G401 (cell line): ENCODE data around the gene ANAPC15. TPM values are rescaled to one million over a fixed set of nuclear protein-coding genes. Genes with fewer than 3 reads are reported as not detected.

Experiments used
- DNase-seq: peaks from one replicate; pipeline ENCODE4 v3.0.0-alpha.2; 2015; ENCODE audit warnings: low spot score
- in situ Hi-C: cut with HindIII; loops from 2 replicates; pipeline ENCODE4 v1.10.0; 2016; ENCODE audit warnings: low sequenced_read_pairs, mixed read lengths
- total RNA-seq: library from RNA; depleted of rRNA; stranded (reverse); fragments of >200 nt; shearing (Covaris generic); gene quantifications from 2 replicates; pipeline ENCODE4 v1.2.3, GENCODE V29; 2014

Gene ANAPC15
- total RNA-seq, 1 experiment from 2014 or later = 28.7 TPM

DNA sequence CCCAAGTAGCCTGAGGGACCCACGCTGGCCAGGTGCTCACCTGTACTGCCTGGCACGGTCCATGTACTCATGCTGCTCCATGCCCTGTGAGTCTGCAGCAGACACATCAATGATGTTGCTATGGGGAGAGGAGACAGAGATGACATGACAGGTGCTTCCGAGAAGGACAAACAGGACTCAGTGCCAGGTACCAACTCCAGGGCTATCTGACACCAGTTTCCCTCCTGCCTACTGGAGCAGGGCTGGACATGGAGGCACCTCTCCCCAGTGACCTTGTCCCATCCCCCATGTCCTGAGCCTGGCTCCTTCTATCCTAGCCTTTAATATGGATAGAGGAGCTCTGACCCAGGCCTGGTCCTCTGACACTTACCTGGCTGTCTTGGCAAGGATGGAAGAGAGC lies 13.8 kb downstream of the ANAPC15 start:
- no peak for DNase-seq
- in situ Hi-C loops = no loop called here

DNA sequence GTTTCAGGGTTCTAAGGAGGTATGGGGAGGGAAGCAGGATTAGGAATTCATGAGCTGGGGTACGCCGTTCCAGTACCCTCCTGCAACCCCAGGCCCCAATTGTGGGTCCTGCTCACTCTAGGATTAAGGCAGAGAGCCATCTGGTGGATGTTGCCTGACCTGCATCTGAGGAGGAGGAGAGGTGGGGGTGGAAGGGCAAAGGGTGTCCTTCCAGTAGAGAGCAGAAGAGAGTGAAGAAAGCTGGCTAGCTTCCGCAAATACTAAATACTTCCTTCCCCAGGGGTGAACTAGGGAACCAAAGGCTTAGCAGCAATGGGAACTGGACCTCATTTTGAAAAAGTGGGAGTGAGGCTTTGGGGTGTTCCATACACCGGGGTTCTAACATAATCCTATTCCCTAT lies 21.2 kb downstream of the ANAPC15 start:
- in situ Hi-C loops = no loop called here
- DNase-seq = peak; percentile 63

DNA sequence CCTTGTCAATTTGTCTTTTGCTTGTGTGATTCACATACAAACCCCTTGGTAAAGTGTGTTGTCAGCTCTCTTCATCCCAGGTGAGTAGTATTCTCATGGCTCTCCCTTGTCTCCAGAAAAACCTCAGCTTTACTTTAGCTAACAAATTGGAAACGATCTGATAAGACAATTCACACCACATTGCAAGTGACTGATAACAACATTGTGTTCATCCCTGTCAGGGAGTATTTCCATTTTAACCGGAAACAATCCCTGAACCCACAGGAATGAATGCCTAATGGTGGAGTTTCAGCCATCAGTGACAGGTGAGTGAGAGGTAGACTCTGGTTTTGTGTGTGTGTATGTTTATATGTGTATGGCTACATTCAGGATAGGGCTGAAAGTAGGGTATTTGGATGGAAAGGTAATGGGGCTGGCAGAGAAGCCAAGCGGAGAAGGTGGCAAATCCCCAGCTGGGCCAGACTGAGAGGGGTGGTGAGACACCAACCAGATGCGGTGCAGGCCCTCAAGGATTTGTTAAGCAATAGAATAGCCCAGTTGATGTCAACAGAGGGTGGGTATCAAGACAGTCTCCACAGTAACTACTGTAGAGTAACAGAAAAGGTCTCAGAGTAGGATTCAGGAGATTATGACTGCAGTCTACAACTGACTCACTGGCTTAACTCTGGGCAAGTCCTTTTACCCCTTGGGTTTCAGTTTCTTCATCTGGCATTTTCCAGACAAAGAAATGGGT lies 24.3 kb downstream of the ANAPC15 start:
- in situ Hi-C loops = no loop called here
- DNase-seq = no peak

DNA sequence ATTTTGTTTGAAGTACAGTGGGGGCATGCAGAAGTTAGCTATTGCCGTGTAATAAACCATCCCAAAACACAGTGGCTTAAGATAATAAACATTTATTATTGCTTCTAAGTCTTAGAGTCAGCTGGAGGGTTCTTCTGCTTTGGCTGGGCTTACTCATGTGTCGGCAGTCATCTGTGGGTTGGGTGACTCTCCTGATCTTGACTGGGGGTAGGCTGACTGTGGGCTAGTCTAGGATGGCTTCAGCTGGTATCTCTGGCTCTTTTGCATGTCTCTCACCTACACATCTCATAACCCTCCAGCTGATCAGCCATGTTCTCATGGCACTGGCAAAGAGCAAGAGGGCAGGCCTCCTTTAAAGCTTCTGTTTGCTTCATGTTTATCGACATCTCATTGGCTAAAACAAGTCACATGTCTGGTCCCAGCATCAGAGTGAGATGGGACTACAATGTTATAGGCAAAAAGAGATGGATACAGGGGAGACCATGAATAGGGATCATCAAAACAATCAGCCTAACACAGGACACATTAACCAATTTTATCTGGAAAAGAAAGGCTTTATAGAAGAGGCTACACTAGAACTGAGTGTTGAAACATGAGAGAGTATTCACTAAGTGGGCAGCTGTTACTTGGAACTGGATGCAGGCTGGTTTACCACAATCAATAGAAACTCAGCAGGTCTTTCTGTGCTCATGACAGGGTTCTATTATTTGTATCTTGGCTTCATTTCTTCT lies 26.7 kb downstream of the ANAPC15 start:
- DNase-seq = peak; percentile 33
- in situ Hi-C loops = no loop called here

DNA sequence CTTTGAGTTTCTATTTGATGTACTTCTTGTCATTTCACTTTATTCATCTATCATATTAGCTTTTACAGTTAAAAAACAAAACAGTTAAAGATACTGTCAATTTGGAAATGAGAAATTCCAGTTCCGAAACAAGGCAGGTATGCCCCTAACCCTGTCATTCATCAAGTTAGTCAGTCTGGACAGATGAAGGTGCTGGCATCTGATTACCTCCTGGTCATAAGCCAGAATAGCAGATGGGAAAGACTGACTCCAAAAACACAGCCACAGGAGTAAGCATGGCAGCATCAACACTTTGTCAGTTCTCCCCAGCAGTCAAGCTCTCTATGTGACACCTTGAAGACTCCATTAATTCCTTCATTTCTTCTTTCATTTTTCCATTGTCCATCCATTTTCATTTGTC lies 27.5 kb downstream of the ANAPC15 start:
- in situ Hi-C loops = no loop called here
- DNase-seq = peak; percentile 96

DNA sequence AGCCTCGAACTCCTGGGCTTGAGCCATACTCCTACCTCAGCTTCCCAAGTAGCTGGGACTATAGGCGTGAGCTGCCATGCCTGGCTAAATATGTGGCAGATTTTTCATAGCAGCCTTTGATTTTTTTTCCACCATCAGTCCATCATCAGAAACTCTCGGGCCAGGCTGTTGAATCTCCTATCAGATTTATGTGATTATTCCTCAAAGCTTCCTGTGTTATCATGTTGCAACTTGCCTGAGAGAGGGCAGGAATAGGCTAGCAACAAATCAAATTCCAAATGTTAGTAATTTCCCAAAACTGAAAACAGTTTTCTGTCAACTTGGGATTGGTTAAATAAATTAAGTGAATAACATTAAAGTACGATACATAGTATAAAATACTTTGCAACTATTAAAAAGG lies 28.4 kb downstream of the ANAPC15 start:
- in situ Hi-C loops = no loop called here
- no peak for DNase-seq

DNA sequence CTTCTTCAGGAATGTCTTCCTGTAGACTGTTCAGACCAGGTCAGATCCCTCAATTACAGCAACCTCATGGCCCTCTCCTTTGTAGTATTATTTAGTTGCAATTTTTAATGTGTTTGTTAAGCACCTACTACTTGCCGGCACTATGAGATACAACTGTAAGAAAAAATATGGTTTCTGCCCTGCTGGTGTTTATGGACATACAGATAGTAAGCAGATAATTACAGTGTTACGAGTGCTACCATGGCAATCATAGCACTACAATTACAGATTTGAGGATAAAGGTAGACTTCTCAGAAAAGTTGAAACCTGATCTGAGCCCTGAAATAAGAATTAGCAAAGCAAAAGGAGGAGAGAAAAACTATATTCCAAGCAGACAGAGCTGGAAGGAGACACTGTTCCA lies 29.1 kb downstream of the ANAPC15 start:
- DNase-seq = no peak
- in situ Hi-C loops = no loop called here

DNA sequence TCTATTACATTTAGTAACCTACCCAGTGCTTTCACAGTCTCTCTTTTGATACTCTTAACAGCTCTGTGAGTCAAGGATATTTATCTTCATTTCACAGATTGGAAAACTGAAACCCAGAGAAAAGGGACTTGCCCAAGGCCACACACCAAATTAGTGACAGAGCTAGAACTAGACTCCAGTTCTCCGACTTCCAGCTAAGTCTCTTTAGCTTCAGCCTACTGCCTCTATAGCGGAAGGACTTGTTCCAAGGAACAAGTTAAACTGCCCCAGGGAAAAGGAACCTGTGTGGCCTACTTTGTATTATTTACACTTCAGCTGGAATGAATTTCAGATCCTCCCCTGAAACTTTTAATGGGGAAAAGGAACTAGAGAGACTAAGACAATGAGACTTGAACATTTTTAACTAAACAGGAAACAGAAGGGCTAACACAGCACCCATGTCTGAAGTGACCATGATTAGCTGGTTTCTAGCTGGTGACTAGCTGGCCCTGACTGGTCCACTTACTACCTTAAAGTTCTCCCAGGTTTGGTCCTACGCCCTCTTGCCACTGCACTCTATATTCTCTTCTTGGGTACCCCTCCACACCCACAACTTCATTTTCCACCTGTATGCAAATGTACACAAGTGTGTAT lies 30.6 kb downstream of the ANAPC15 start:
- DNase-seq = no peak
- in situ Hi-C loops = no loop called here

DNA sequence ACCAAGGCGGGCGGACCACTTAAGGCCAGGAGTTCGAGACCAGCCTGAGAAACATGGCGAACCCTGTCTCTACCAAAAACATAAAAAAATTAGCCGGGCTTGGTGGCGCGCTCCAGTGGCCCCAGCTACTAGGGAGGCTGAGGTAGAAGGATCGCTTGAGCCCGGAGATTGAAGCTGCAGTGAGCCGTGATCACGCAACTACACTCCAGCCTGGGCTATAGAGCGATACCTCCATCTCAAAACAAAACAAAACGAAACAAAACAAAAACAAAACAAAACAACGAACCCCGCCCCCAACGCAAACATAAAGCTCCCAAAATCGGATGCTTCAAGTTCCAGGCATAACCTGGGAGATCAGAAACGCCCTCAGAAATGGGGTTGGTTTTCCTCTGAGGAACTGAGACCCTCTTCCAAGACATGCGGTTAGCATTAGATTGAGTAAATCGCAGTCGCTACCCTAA lies 31.3 kb downstream of the ANAPC15 start:
- DNase-seq = no peak
- in situ Hi-C loops = no loop called here

DNA sequence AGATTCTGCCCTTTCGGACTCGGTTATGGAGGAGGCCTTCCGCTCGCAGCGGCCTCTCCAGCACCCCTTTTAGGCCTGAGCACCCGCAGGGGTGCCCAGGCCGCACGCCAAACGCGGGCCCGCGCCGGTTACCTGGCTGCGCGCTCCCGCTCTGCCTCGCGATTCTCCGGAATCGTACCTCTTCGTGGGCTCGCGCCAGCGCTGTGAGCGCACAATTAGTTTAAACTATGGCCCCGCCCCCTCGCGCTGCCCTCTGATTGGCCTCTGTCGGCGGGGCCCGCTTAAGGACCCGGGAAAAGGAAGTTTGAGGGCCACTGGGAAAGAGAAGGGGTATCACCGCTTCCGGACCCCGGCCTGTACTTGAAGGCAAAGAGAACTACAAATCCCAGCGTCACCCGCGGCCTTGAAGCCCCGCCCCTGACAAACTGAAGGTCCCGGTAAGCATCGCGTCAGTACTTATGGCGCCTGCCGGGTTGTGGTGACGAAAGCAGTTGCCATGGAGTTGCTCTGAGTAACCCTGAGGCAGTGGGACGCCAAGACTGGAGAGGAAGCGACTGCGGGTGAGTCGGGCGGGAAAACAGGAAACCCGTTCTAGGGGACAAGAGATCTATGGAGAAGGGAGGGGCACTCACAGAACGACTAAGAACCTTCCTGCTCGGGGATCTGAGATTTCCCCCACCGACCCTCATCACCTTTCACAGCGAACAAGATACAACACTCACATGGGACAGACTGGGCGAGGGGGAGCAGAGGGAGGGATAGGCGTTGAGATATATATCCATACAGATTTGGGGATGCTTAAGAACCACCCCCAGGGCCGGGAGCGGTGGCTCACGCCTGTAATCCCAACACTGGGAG lies 31.9 kb downstream of the ANAPC15 start, which contains the start of the genes LRRC51 and NUMA1:
LRRC51 (plus strand) TSS at position 525 of the 858 bp plus-strand sequence. CDS start 8,234 bp downstream, outside the sequence.
NUMA1 (minus strand) TSS at position 217 of the 858 bp plus-strand sequence. CDS start 44,599 bp downstream, outside the sequence.
- in situ Hi-C loops = no loop called here
- peak; percentile 100 for DNase-seq

DNA sequence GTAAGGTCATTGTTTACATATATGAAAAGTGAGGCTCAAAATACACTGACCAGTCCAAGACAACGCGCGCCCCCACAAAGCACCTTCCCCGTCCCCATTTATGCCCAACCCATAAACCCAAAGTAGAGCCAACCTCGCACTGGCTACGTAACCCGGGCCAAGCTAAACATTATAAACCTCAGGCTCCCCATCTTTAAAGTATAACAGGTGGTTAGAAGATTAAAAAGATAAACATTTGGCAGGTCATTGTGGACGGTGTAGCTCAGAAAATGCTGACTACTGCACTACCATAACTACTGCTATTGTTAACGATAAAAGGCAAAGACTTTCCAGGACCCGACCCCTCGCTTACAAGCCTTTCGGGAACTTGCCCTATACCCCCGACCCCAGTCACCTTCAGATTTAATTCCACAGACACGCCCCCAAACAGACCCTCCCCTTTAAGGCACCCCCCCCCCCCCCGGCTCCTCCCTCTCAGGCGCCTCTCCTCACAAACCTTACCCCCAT lies 32.6 kb downstream of the ANAPC15 start:
- DNase-seq = peak; percentile 35
- in situ Hi-C loops = no loop called here

DNA sequence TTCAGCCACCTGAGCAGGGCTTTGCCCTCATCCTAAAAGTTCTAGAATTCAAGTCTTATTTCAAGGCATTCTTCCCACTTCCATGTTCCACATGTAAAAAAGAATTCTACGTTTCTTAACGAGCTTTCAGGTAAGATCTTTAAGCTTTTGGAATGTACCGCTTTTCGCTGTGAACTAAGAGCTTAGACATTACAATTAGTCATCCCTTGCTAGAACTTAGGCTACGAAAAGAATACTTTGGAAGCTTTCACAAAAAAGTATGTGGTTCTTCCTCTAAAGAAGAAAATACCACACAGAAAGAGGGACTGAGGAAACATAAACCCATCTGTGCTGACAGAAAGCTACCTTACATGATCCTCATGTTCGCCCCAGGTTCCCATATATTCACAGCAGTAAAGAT lies 34.0 kb downstream of the ANAPC15 start:
- in situ Hi-C loops = no loop called here
- DNase-seq = no peak

DNA sequence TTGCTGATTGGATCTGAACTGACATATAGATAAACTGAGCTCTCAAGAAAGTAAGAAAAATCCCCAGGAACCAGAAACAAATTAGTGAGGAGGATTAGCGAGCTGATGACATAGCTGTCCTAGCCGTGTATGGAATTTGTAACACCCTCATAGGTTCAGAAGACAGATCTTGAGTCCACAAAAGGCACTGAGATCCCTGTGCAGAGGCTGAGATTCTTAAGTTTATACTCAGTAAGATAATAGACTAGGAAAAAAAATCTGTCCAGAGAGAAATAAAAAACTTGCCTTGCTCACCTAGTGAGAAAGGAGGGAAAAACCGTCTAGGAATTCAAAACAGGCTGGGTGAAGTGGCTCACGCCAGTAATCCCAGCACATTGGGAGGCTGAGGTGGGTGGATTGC lies 36.7 kb downstream of the ANAPC15 start:
- no peak for DNase-seq
- in situ Hi-C loops = no loop called here

DNA sequence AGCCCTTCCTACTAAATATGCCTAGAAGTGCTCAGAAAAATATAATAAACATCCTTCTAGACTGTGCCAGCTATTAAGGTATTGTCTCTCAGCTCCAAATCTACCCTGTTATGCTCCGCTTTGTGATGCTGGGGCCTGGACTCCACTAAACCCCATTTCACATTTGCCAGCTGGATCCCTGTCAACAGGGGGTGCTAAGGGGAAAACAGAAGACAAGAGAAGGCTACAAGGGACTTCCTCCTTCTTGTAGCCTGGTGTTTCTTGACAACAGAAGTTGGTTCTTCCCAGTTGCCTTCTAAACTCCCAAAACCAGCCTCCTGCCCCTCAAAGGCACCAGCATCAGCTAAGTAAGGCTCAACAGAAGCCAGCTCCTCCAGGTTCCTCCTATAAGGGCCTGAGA lies 37.4 kb downstream of the ANAPC15 start:
- DNase-seq = peak; percentile 19
- in situ Hi-C loops = no loop called here

DNA sequence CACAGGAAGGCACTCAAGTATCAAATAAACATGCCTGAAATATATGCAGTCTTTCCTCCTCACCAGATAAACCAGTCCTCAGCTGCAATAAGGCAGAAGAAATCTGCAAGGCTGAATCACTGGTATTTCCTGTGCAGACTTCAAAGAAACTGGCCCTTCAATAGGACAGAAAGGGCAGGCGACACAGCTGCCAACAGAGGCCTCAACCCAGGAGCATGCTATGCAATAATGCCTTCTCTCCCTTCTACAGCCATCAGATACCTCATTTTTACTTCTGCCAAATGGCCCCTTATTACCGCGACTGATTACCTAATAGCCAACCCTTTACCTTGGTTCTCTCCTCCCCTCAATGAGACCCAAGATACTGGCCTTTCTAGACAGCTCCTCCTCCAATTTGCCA lies 40.1 kb downstream of the ANAPC15 start:
- in situ Hi-C loops = no loop called here
- no peak for DNase-seq

DNA sequence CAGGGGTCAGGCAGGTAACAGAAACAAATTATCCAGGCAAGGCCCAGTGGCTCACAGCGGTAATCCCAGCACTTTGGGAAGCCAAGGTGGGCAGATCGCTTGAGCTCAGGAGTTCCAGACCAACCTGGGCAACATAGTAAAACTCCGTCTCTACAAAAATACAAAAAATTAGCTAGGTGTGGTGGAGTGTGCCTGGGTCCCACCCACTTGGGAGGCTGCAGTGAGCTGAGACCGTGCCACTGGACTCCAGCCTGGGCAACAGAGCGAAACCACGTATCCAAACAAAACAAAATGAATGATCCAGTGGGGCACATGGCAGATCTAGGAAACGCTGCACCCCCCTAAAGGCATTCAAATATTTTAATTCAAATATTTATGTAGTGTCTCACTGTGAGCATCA lies 42.0 kb downstream of the ANAPC15 start:
- no peak for DNase-seq
- in situ Hi-C loops = no loop called here

DNA sequence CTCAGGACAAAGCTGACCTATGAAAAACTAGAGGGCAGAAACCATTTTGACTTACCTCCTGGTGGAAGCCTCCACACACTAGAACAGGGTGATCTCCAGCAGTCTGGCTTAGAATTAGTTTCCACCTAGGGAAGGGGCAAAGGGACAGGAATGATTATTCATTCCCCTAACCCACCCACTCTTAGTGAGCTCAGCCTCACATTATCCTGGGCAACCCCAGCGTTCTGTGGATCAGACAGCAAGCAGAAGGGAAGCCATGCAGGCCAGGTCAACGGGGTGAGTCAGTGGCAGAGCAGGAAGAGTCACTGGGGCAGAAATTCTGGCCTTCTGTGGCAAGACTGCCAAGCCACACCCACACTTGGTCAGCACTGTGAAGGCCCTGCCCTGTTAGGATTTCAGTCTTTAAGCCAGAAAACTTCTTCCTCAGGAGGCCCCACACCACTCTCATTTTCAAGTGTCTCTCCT lies 42.7 kb downstream of the ANAPC15 start:
- peak; percentile 40 for DNase-seq
- in situ Hi-C loops = no loop called here

DNA sequence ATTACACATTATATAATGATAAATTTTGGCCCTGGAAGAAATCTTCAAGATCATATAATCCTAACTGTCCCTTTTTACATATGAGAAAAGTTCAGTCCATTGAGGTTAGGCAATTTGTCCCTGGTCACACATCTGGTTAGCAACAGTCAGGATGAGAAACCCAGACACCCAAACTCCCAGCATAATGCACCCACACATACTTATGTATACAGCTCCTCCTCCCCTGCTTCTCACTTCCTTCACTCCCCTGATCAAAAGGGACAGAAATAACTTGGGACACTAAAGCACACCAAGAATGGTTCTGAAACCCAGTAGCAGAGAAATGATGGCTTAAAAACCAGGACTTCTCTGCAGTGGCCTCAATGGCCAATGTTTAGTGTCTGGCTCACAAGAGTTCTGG lies 43.3 kb downstream of the ANAPC15 start:
- DNase-seq = no peak
- in situ Hi-C loops = no loop called here

DNA sequence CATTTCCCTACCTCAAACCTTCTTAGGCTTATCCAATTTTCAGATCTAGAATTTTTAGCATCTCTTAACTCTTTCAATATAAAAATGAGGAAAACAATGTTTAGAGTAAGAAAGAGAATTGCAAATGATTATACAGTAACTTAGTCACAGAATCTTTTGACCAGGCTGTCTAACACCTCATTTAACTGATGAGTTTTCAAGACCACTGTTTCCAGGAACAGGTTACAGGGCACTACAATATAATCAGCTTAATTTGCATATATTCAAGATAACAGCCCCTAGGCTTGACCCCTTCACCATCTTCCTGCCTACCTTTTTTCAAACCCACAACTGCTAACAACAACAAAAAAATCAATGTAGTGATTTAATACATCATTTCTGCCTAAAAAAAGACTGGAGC lies 44.8 kb downstream of the ANAPC15 start:
- in situ Hi-C loops = no loop called here
- no peak for DNase-seq
